Endometrial microvascular endothelial cells (primary cell): Measurements from ENCODE around the gene PEPD. TPM values are rescaled to one million over a fixed set of nuclear protein-coding genes. Genes with fewer than 3 reads are reported as not detected.

Experiments used
- in situ Hi-C: cut with HindIII; loops from 2 replicates; pipeline ENCODE4 v1.10.0; 2017; ENCODE audit warnings: low sequenced_read_pairs, low pct_unique_long_range_greater_than_20kb; ENCODE audit errors: inconsistent ontology term
- total RNA-seq: library from RNA; depleted of rRNA; stranded (reverse); fragments of >200 nt; gene quantifications from one replicate; pipeline ENCODE4 v1.2.3, GENCODE V29; 2015; ENCODE audit errors: inconsistent ontology term

Gene PEPD
- total RNA-seq, 1 donor from 2014 or later: 76.7 TPM

- in situ Hi-C loops: no loop called here
Observed at GRCh38 chr19:33467851-33468250, 53.7 kb downstream of the PEPD start.

- in situ Hi-C loops: no loop called here
Observed at GRCh38 chr19:33465834-33466233, 55.8 kb downstream of the PEPD start.

- in situ Hi-C loops: no loop called here
Observed at GRCh38 chr19:33465371-33465770, 56.2 kb downstream of the PEPD start.

- in situ Hi-C loops: no loop called here
Observed at GRCh38 chr19:33464733-33465115, 56.9 kb downstream of the PEPD start.

GRCh38 chr19:33464010-33464732 is 57.4 kb downstream of the PEPD start:
- in situ Hi-C loops: no loop called here

GRCh38 chr19:33463199-33463598 is 58.4 kb downstream of the PEPD start:
- in situ Hi-C loops: no loop called here

- in situ Hi-C loops: no loop called here
Observed at GRCh38 chr19:33462112-33462791, 59.3 kb downstream of the PEPD start.

- in situ Hi-C loops: no loop called here
Observed at GRCh38 chr19:33461256-33462111, 60.1 kb downstream of the PEPD start.

GRCh38 chr19:33460221-33460908 is 61.2 kb downstream of the PEPD start:
- in situ Hi-C loops: no loop called here

- in situ Hi-C loops: no loop called here
Observed at GRCh38 chr19:33459222-33460090, 62.1 kb downstream of the PEPD start.

- in situ Hi-C loops: no loop called here
Observed at GRCh38 chr19:33458807-33459206, 62.8 kb downstream of the PEPD start.

GRCh38 chr19:33458171-33458633 is 63.4 kb downstream of the PEPD start:
- in situ Hi-C loops: no loop called here

- in situ Hi-C loops: no loop called here
Observed at GRCh38 chr19:33456845-33457220, 64.8 kb downstream of the PEPD start.

- in situ Hi-C loops: no loop called here
Observed at GRCh38 chr19:33456076-33456844, 65.3 kb downstream of the PEPD start.

GRCh38 chr19:33453265-33453664 is 68.3 kb downstream of the PEPD start:
- in situ Hi-C loops: no loop called here

- in situ Hi-C loops: no loop called here
Observed at GRCh38 chr19:33450689-33451088, 70.9 kb downstream of the PEPD start.

- in situ Hi-C loops: no loop called here
Observed at GRCh38 chr19:33449799-33450198, 71.8 kb downstream of the PEPD start.

- in situ Hi-C loops: no loop called here
Observed at GRCh38 chr19:33448159-33448516, 73.5 kb downstream of the PEPD start.
